Measurements from ENCODE around the gene FADS1.

DNA sequence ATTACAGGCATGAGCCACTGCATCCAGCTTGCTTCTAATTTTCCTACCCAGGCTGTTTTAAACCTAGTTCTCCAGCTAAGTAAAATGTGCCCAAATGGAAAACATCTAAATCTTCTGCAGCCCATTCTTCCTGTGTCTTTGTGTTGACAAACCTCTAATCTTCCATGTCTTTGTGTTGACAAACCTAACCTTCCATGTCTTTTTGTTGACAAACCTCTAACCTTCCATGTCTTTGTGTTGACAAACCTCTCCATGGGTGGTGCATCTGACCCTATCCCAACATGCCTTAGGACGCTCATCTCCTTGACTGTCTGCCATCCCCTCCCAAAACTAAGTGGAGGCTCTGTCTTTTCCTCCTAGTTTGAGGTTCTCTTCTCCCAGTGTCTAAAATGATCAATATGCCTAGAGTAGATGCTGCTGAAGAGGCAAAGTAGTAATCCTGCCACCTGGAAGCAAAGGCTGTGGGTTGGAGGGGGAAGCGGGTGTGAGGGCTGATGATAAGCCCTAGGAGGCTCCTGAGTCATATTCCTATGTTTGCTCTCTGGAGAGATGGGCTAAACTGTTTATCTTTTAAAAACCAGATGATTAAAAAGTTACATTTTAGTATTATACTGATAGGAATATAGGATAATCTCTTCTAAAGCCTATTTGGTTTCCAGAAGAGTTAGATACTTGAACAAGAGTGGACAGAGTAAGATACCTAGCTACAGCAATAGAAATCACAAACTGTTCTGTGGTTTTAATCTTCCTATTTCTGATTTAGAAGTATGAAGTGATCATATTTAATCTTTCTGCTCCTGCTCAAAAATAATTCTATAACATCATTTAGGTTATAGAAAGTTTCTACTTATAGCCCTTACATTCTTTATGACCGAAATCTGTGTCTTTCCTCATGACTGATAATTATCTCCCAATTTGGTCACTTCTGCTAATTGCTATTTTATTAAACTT lies 16.2 kb downstream of the FADS1 start:
- TF ChIP-seq HDAC1 (CRISPR knock-in tag; IDR thresholded peaks at IDR 0.05) (no peak), SMC3 (IDR thresholded peaks at IDR 0.05; ENCODE audit: low read length) (no peak), KDM1A (CRISPR knock-in tag; IDR thresholded peaks at IDR 0.05) (no peak), GATA4 (IDR thresholded peaks at IDR 0.05; ENCODE audit: borderline replicate concordance, low read depth) (no peak)
- TF ChIP-seq, protein P1, sequence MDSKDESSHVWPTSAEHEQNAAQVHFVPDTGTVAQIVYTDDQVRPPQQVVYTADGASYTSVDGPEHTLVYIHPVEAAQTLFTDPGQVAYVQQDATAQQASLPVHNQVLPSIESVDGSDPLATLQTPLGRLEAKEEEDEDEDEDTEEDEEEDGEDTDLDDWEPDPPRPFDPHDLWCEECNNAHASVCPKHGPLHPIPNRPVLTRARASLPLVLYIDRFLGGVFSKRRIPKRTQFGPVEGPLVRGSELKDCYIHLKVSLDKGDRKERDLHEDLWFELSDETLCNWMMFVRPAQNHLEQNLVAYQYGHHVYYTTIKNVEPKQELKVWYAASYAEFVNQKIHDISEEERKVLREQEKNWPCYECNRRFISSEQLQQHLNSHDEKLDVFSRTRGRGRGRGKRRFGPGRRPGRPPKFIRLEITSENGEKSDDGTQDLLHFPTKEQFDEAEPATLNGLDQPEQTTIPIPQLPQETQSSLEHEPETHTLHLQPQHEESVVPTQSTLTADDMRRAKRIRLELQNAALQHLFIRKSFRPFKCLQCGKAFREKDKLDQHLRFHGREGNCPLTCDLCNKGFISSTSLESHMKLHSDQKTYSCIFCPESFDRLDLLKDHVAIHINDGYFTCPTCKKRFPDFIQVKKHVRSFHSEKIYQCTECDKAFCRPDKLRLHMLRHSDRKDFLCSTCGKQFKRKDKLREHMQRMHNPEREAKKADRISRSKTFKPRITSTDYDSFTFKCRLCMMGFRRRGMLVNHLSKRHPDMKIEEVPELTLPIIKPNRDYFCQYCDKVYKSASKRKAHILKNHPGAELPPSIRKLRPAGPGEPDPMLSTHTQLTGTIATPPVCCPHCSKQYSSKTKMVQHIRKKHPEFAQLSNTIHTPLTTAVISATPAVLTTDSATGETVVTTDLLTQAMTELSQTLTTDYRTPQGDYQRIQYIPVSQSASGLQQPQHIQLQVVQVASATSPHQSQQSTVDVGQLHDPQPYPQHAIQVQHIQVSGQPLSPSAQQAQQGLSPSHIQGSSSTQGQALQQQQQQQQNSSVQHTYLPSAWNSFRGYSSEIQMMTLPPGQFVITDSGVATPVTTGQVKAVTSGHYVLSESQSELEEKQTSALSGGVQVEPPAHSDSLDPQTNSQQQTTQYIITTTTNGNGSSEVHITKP (CRISPR knock-in tag; IDR thresholded peaks at IDR 0.05; ENCODE audit: low read depth) = no peak
- TF ChIP-seq, protein P2, sequence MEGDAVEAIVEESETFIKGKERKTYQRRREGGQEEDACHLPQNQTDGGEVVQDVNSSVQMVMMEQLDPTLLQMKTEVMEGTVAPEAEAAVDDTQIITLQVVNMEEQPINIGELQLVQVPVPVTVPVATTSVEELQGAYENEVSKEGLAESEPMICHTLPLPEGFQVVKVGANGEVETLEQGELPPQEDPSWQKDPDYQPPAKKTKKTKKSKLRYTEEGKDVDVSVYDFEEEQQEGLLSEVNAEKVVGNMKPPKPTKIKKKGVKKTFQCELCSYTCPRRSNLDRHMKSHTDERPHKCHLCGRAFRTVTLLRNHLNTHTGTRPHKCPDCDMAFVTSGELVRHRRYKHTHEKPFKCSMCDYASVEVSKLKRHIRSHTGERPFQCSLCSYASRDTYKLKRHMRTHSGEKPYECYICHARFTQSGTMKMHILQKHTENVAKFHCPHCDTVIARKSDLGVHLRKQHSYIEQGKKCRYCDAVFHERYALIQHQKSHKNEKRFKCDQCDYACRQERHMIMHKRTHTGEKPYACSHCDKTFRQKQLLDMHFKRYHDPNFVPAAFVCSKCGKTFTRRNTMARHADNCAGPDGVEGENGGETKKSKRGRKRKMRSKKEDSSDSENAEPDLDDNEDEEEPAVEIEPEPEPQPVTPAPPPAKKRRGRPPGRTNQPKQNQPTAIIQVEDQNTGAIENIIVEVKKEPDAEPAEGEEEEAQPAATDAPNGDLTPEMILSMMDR (CRISPR knock-in tag; IDR thresholded peaks at IDR 0.05) = no peak
- TF ChIP-seq, protein P3, sequence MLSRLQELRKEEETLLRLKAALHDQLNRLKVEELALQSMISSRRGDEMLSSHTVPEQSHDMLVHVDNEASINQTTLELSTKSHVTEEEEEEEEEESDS (CRISPR knock-in tag; IDR thresholded peaks at IDR 0.05; ENCODE audit: borderline replicate concordance) = no peak

Measured in HepG2 (cell line).